ENCODE data around the gene S100A14.

Gene S100A14

DNA sequence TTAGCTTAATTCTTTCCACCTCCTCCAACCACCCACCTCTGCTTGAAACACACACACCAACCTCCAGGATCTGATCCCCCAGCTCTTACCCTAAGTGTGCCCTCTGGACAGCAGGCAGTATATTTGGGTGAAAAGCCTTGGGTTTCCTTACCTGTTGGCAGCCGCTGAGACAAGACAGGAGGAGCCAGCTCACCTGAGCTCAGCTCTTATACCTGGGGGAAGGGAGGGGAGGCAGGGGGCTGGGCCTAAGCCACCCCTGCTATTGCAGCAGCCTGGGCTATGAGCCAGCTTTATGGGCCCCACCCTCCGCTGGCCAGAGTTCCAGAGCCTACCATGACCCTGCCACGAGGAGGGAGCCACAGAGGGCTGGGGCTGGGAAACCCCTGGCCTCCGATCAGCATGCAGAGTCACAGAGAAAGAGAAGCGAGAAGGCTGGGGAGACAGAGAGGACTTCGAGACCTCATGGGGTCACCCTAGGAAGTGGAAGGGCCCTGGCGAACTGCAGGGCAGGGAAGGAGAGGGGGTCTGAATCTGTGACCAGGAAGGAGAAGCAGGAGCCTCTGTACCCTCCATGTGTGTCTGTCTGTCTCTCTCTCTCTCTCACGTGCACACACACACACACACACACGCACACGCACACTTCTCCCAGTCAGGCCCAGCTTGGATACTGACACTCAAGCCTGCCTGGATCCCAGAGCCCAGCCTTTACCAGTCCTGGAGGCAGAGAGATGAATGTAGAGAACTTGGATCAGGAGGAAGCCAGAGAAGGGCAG is at the start of gene S100A14:
Gene S100A14, minus strand, starts transcription at position 182 of the 773 bp plus-strand sequence. CDS start 467 bp downstream, outside the sequence.
- Histone ChIP-seq H3K27me3 (replicated peaks; ENCODE audit: control insufficient read depth, insufficient read depth, low read length) (no peaks in the 10 kb centered on the region), H3K4me3 (ENCODE audit: low read length) (no peak within 1 kb of the TSS), H3K9ac (ENCODE audit: low read length) (peak within 1 kb of the TSS; percentile 52), H3K4me1 (ENCODE audit: control insufficient read depth, insufficient read depth, low read length) (peaks cover 32% of the 10 kb centered on the region), H3K9me3 (ENCODE audit: control insufficient read depth, low read length) (no peaks in the 10 kb centered on the region), H3K36me3 (ENCODE audit: control insufficient read depth, insufficient read depth, low read length, severe bottlenecking) (peaks cover 26% of the 10 kb centered on the region)
- DNase-seq (ENCODE audit: low read depth), result no peak

DNA sequence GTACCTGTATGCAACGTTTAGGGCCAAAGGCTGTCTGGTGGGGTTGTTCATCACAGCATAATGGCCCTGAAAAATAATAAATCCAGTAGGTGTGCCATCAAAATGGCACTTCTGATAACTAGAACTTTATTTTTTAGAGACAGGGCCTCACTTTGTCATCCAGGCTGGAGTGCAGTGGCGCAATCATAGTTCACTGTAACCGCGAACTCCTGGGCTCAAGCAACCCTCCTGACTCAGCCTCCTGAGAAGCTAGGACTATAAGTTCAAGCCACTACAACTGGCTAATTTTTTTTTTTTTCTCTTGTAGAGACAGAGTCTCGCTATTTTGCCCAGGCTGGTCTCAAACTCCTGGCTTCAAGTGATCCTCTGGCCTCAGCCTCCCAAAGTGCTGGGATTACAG is 47.1 kb upstream of the S100A14 start:
- Histone ChIP-seq H3K9me3 (ENCODE audit: control insufficient read depth, low read length) (no peaks in the 10 kb centered on the region), H3K36me3 (ENCODE audit: control insufficient read depth, insufficient read depth, low read length, severe bottlenecking) (peaks cover 77% of the 10 kb centered on the region), H3K4me3 (ENCODE audit: low read length) (no peak overlapping the region), H3K9ac (ENCODE audit: low read length) (peak overlapping the region; percentile 29), H3K4me1 (ENCODE audit: control insufficient read depth, insufficient read depth, low read length) (peaks cover 39% of the 10 kb centered on the region), H3K27me3 (replicated peaks; ENCODE audit: control insufficient read depth, insufficient read depth, low read length) (no peaks in the 10 kb centered on the region)
- DNase-seq (ENCODE audit: low read depth), result peak; percentile 24

- Histone ChIP-seq H3K9ac (ENCODE audit: low read length) (no peak overlapping the region), H3K9me3 (ENCODE audit: control insufficient read depth, low read length) (no peaks in the 10 kb centered on the region), H3K4me1 (ENCODE audit: control insufficient read depth, insufficient read depth, low read length) (peaks cover 40% of the 10 kb centered on the region), H3K36me3 (ENCODE audit: control insufficient read depth, insufficient read depth, low read length, severe bottlenecking) (peaks cover 67% of the 10 kb centered on the region), H3K27me3 (replicated peaks; ENCODE audit: control insufficient read depth, insufficient read depth, low read length) (no peaks in the 10 kb centered on the region), H3K4me3 (ENCODE audit: low read length) (no peak overlapping the region)
- no peak for DNase-seq (ENCODE audit: low read depth)
Observed at GRCh38 chr1:153662269-153662668, 46.1 kb upstream of the S100A14 start.

DNA sequence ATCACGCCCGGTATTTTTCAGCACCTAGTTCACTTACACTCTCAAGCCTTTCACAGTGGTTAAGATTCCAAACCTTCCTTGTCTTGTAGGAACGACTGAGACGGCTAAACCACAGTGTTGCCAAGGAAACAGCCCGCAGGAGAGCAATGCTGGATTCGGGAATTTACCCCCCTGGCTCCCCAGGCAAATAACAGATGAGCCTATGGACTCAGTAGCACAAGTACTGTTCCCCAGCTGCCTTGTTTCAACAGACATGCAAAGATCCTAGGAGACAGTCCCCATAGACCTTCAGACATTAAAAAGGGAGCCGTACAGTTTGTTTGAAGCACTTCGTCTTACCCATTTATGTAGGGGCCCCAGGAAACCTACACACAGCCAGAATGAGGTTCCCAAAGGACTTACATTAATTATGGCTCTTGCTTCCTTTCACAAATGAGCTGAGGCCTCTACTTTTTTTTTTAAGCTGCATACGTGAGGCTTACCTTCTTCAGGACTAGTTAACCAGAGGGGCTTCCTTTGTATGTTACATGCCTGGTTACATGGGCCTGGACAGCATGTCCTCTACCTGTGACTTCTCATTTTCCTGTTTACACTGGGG is 45.1 kb upstream of the S100A14 start:
- H3K4me3 ChIP-seq (ENCODE audit: low read length), result no peak overlapping the region
- H3K36me3 ChIP-seq (ENCODE audit: control insufficient read depth, insufficient read depth, low read length, severe bottlenecking), result peaks cover 57% of the 10 kb centered on the region
- no peak for DNase-seq (ENCODE audit: low read depth)

DNA sequence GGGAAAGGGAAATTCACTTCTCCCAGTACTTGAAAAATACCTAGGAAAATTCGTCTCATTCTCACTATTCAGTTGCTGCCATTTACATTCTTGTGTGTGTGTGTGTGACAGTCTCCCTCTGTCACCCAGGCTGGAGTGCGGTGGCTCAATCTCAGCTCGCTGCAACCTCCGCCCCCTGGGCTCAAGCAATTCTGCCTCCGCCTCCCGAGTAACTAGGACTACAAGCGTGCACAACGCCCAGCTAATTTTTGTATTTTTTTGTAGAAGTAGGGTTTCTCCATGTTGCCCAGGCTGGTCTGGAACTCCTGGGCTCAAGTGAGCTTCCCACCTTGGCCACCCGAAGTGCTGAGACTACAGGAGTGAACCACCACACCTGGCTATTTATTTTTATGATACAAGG is 43.5 kb upstream of the S100A14 start:
- peak overlapping the region; percentile 99 for H3K4me3 ChIP-seq (ENCODE audit: low read length)
- peaks cover 40% of the 10 kb centered on the region for H3K4me1 ChIP-seq (ENCODE audit: control insufficient read depth, insufficient read depth, low read length)
- H3K9me3 ChIP-seq (ENCODE audit: control insufficient read depth, low read length), result no peaks in the 10 kb centered on the region
- H3K9ac ChIP-seq (ENCODE audit: low read length), result peak overlapping the region; percentile 95
- no peaks in the 10 kb centered on the region for H3K27me3 ChIP-seq (replicated peaks; ENCODE audit: control insufficient read depth, insufficient read depth, low read length)
- DNase-seq (ENCODE audit: low read depth), result no peak
- peaks cover 41% of the 10 kb centered on the region for H3K36me3 ChIP-seq (ENCODE audit: control insufficient read depth, insufficient read depth, low read length, severe bottlenecking)

More for the DNA sequence above, 45.1 kb upstream of the S100A14 start:
- peaks cover 40% of the 10 kb centered on the region for H3K4me1 ChIP-seq (ENCODE audit: control insufficient read depth, insufficient read depth, low read length)
- peak overlapping the region; percentile 41 for H3K9ac ChIP-seq (ENCODE audit: low read length)
- no peaks in the 10 kb centered on the region for H3K9me3 ChIP-seq (ENCODE audit: control insufficient read depth, low read length)
- H3K27me3 ChIP-seq (replicated peaks; ENCODE audit: control insufficient read depth, insufficient read depth, low read length), result no peaks in the 10 kb centered on the region

- DNase-seq (ENCODE audit: low read depth), result no peak
- Histone ChIP-seq H3K36me3 (ENCODE audit: control insufficient read depth, insufficient read depth, low read length, severe bottlenecking) (peaks cover 36% of the 10 kb centered on the region), H3K27me3 (replicated peaks; ENCODE audit: control insufficient read depth, insufficient read depth, low read length) (no peaks in the 10 kb centered on the region), H3K9ac (ENCODE audit: low read length) (peak overlapping the region; percentile 95), H3K4me1 (ENCODE audit: control insufficient read depth, insufficient read depth, low read length) (peaks cover 40% of the 10 kb centered on the region), H3K9me3 (ENCODE audit: control insufficient read depth, low read length) (no peaks in the 10 kb centered on the region), H3K4me3 (ENCODE audit: low read length) (peak overlapping the region; percentile 99)
Observed at GRCh38 chr1:153659175-153659534, 43.0 kb upstream of the S100A14 start.

- peak within 1 kb of the TSS; percentile 99 for H3K4me3 ChIP-seq (ENCODE audit: low read length)
- peak within 1 kb of the TSS; percentile 95 for H3K9ac ChIP-seq (ENCODE audit: low read length)
- H3K36me3 ChIP-seq (ENCODE audit: control insufficient read depth, insufficient read depth, low read length, severe bottlenecking), result peaks cover 30% of the 10 kb centered on the region
- H3K27me3 ChIP-seq (replicated peaks; ENCODE audit: control insufficient read depth, insufficient read depth, low read length), result no peaks in the 10 kb centered on the region
- peak; percentile 95 for DNase-seq (ENCODE audit: low read depth)
- peaks cover 36% of the 10 kb centered on the region for H3K4me1 ChIP-seq (ENCODE audit: control insufficient read depth, insufficient read depth, low read length)
- no peaks in the 10 kb centered on the region for H3K9me3 ChIP-seq (ENCODE audit: control insufficient read depth, low read length)
Observed at GRCh38 chr1:153658400-153659174, 42.5 kb upstream of the S100A14 start, which contains the start of gene SNAPIN. Gene SNAPIN, plus strand, starts transcription at chr1:153658703. Its CDS starts 41 bp downstream, at chr1:153658744.

- H3K36me3 ChIP-seq (ENCODE audit: control insufficient read depth, insufficient read depth, low read length, severe bottlenecking), result no peaks in the 10 kb centered on the region
- no peak for DNase-seq (ENCODE audit: low read depth)
Observed at GRCh38 chr1:153655333-153655732, 39.2 kb upstream of the S100A14 start.

GRCh38 chr1:153652805-153653500 is 36.8 kb upstream of the S100A14 start:
- H3K9ac ChIP-seq (ENCODE audit: low read length), result peak overlapping the region; percentile 14
- peaks cover 17% of the 10 kb centered on the region for H3K4me1 ChIP-seq (ENCODE audit: control insufficient read depth, insufficient read depth, low read length)
- H3K4me3 ChIP-seq (ENCODE audit: low read length), result no peak overlapping the region
- DNase-seq (ENCODE audit: low read depth), result peak; percentile 48
- no peaks in the 10 kb centered on the region for H3K27me3 ChIP-seq (replicated peaks; ENCODE audit: control insufficient read depth, insufficient read depth, low read length)
- no peaks in the 10 kb centered on the region for H3K9me3 ChIP-seq (ENCODE audit: control insufficient read depth, low read length)
- no peaks in the 10 kb centered on the region for H3K36me3 ChIP-seq (ENCODE audit: control insufficient read depth, insufficient read depth, low read length, severe bottlenecking)

More at GRCh38 chr1:153655333-153655732, 39.2 kb upstream of the S100A14 start:
- Histone ChIP-seq H3K4me3 (ENCODE audit: low read length) (no peak overlapping the region), H3K9ac (ENCODE audit: low read length) (no peak overlapping the region), H3K27me3 (replicated peaks; ENCODE audit: control insufficient read depth, insufficient read depth, low read length) (no peaks in the 10 kb centered on the region), H3K4me1 (ENCODE audit: control insufficient read depth, insufficient read depth, low read length) (peaks cover 25% of the 10 kb centered on the region), H3K9me3 (ENCODE audit: control insufficient read depth, low read length) (no peaks in the 10 kb centered on the region)

GRCh38 chr1:153651771-153652170 is 35.6 kb upstream of the S100A14 start:
- Histone ChIP-seq H3K36me3 (ENCODE audit: control insufficient read depth, insufficient read depth, low read length, severe bottlenecking) (no peaks in the 10 kb centered on the region), H3K9me3 (ENCODE audit: control insufficient read depth, low read length) (no peaks in the 10 kb centered on the region), H3K4me3 (ENCODE audit: low read length) (no peak overlapping the region), H3K9ac (ENCODE audit: low read length) (no peak overlapping the region), H3K4me1 (ENCODE audit: control insufficient read depth, insufficient read depth, low read length) (peaks cover 26% of the 10 kb centered on the region), H3K27me3 (replicated peaks; ENCODE audit: control insufficient read depth, insufficient read depth, low read length) (no peaks in the 10 kb centered on the region)
- DNase-seq (ENCODE audit: low read depth), result no peak
